ENCODE measurements around the gene MRGPRG.
"Not testable (repeated sequence)": the region's sequence is repeated elsewhere in the genome, so short reads cannot be mapped to it uniquely, and the experiment has no call there.

Gene MRGPRG

GRCh38 chr11:3218483-3219280 is at the start of gene MRGPRG:
Gene MRGPRG, minus strand, starts transcription at chr11:3218813. Its CDS starts 0 bp downstream, at chr11:3218813.
- DNase-seq: no peak

GRCh38 chr11:3262548-3262947 is 43.9 kb upstream of the MRGPRG start:
- DNase-seq: not testable (repeated sequence)

GRCh38 chr11:3261831-3262230 is 43.2 kb upstream of the MRGPRG start:
- DNase-seq: not testable (repeated sequence)

GRCh38 chr11:3257509-3257908 is 38.9 kb upstream of the MRGPRG start:
- not testable (repeated sequence) for DNase-seq

- not testable (repeated sequence) for DNase-seq
Measured at GRCh38 chr11:3255241-3255640, 36.6 kb upstream of the MRGPRG start.

- not testable (repeated sequence) for DNase-seq
Measured at GRCh38 chr11:3254773-3255172, 36.2 kb upstream of the MRGPRG start.

GRCh38 chr11:3245071-3245470 is 26.5 kb upstream of the MRGPRG start:
- no peak for DNase-seq

GRCh38 chr11:3243880-3244279 is 25.3 kb upstream of the MRGPRG start:
- no peak for DNase-seq

- no peak for DNase-seq
Measured at GRCh38 chr11:3237119-3237518, 18.5 kb upstream of the MRGPRG start.

GRCh38 chr11:3234846-3235245 is 16.2 kb upstream of the MRGPRG start:
- no peak for DNase-seq

- DNase-seq: no peak
Measured at GRCh38 chr11:3232956-3233355, 14.3 kb upstream of the MRGPRG start.

GRCh38 chr11:3231851-3232744 is 13.5 kb upstream of the MRGPRG start, which contains the start of gene MRGPRE:
Gene MRGPRE, minus strand, starts transcription at chr11:3232417. Its CDS starts 3,618 bp downstream, at chr11:3228799.
- DNase-seq: peak in 4 of 58 donors; percentile 18 to 31 (median 28)

GRCh38 chr11:3231550-3231850 is 12.9 kb upstream of the MRGPRG start:
- DNase-seq: no peak

GRCh38 chr11:3230636-3231549 is 12.3 kb upstream of the MRGPRG start:
- no peak for DNase-seq

GRCh38 chr11:3229673-3230630 is 11.3 kb upstream of the MRGPRG start:
- no peak for DNase-seq

- no peak for DNase-seq
Measured at GRCh38 chr11:3228445-3228829, 9.8 kb upstream of the MRGPRG start.

GRCh38 chr11:3227568-3228444 is 9.2 kb upstream of the MRGPRG start:
- no peak for DNase-seq

- no peak for DNase-seq
Measured at GRCh38 chr11:3226846-3227567, 8.4 kb upstream of the MRGPRG start.
